Nephron (organoid): ENCODE results near the gene RASSF6.
A peak's percentile ranks its signal among the peaks of the same experiment; 100 is the strongest.
"Not testable (repeated sequence)": the region's sequence is repeated elsewhere in the genome, so short reads cannot be mapped to it uniquely, and the experiment has no call there.

Source experiments
- H3K27ac Mint-ChIP-seq, 3 experiments: 2 replicates each; pipeline ENCODE4 v1.8.0; 2020; ENCODE audit warnings: mixed read lengths in 3 of 3, mild to moderate bottlenecking in 2 of 3, moderate library complexity in 1 of 3
- H3K27me3 Mint-ChIP-seq: 2 replicates; pipeline ENCODE4 v1.8.0; 2021; ENCODE audit warnings: low read depth, mild to moderate bottlenecking, moderate library complexity, mixed read lengths
- H3K36me3 Mint-ChIP-seq: 2 replicates; pipeline ENCODE4 v1.8.0; 2020; ENCODE audit warnings: low read depth, mixed read lengths
- H3K4me1 Mint-ChIP-seq: 2 replicates; pipeline ENCODE4 v1.8.0; 2020; ENCODE audit warnings: mixed read lengths
- H3K4me3 Mint-ChIP-seq, 3 experiments: 2 replicates each; pipeline ENCODE4 v1.8.0; 2020; ENCODE audit warnings: mild to moderate bottlenecking in 3 of 3, mixed read lengths in 3 of 3, moderate library complexity in 2 of 3
- H3K9me3 Mint-ChIP-seq: 2 replicates; pipeline ENCODE4 v1.8.0; 2020; ENCODE audit warnings: mixed read lengths
- TF ChIP-seq, protein P1 (sequence below), 3 experiments: fragments of 200-600 bp; sonication (generic); IDR thresholded peaks; one replicate each; pipeline ENCODE4 v1.5.0; 2021; ENCODE audit warnings: antibody characterized with exemption in 3 of 3; ENCODE audit not compliant: unreplicated experiment in 3 of 3

RASSF6 gene

DNA sequence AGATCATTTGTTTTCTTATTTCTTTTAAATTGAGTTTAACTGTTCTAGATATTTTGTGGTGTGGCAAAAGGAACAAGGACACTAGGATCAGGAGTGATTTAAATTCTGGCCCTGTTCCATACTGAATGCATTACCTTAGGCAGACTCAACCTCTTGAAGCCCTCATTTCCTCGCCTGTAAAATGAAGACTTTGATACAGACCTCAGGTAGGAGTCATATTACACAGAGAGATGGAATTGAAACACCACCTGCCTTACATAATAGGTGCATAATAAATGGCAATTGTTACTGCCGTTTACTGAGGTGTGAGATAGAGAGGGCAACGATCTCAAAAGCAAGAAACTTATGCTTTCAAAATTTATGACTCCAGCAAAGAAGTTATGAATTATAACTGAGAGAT lies 28.2 kb upstream of the RASSF6 start:
- Mint-ChIP-seq H3K36me3 (no peaks in the 10 kb centered on the region), H3K27me3 (no peaks in the 10 kb centered on the region), H3K9me3 (peaks cover 3% of the 10 kb centered on the region), H3K27ac (no peak overlapping the region), H3K4me1 (no peaks in the 10 kb centered on the region), H3K4me3 (no peak overlapping the region)
- TF ChIP-seq, protein P1, sequence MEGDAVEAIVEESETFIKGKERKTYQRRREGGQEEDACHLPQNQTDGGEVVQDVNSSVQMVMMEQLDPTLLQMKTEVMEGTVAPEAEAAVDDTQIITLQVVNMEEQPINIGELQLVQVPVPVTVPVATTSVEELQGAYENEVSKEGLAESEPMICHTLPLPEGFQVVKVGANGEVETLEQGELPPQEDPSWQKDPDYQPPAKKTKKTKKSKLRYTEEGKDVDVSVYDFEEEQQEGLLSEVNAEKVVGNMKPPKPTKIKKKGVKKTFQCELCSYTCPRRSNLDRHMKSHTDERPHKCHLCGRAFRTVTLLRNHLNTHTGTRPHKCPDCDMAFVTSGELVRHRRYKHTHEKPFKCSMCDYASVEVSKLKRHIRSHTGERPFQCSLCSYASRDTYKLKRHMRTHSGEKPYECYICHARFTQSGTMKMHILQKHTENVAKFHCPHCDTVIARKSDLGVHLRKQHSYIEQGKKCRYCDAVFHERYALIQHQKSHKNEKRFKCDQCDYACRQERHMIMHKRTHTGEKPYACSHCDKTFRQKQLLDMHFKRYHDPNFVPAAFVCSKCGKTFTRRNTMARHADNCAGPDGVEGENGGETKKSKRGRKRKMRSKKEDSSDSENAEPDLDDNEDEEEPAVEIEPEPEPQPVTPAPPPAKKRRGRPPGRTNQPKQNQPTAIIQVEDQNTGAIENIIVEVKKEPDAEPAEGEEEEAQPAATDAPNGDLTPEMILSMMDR (IDR thresholded peaks at IDR 0.05; ENCODE audit: unreplicated experiment in 3 of 3) = no peak

DNA sequence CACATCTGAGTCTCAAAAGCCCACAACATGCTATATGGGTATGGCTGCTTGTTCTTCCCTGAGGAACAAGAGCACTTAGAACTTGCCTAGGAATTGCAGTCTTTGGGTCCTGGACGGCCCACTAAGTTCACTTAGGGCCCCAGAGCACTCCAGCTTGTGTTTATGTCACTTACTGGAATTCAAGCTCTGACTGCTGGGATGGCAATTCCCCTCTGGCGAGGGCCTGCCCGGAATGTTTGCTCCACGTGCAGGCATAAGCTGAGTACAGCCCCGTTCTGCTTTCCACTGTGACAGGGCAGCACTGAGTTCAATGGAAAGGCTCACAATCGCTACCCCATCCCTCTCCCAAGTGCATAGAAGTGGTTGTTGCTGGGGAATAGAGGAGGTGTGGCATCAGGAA lies 25.9 kb upstream of the RASSF6 start:
- Mint-ChIP-seq H3K4me1 (no peaks in the 10 kb centered on the region), H3K4me3 (no peak overlapping the region), H3K27me3 (no peaks in the 10 kb centered on the region), H3K27ac (no peak overlapping the region), H3K9me3 (peaks cover 3% of the 10 kb centered on the region), H3K36me3 (no peaks in the 10 kb centered on the region)
- TF ChIP-seq, protein P1 (IDR thresholded peaks at IDR 0.05; ENCODE audit: unreplicated experiment in 3 of 3) = no peak

DNA sequence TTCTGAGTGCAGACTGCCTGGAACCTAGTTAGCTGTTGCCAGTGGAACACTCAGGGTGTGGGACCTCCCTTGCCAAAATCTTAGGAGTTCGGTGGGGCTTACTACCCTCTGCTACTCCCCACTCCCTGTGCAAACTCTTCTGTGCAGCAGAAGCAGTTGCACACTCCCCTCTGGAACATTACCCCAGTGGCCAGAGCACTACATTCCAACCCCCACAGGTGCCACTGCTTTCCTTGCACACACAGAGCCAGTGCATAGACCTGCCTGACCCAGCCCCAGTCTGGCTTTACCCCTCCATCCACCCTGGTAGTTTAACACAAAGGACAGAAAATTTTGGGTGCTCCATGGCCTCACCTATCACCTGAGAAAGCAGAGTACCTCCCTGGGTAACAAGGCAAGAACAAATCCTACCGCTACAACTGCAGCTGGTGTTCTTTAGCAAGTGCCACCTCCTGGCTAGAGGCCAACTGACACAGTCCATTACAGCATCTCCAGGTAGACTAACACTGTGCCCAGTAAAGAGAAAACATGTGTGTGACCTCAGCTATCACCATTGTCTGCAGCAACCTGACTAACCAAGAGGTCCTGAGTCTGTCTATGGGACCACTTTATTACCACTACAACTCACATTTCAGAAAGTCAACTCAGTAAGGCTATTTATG lies 11.5 kb upstream of the RASSF6 start:
- TF ChIP-seq, protein P1 (IDR thresholded peaks at IDR 0.05; ENCODE audit: unreplicated experiment in 3 of 3) = no peak
- no peak overlapping the region for H3K27ac Mint-ChIP-seq
- no peaks in the 10 kb centered on the region for H3K4me1 Mint-ChIP-seq

DNA sequence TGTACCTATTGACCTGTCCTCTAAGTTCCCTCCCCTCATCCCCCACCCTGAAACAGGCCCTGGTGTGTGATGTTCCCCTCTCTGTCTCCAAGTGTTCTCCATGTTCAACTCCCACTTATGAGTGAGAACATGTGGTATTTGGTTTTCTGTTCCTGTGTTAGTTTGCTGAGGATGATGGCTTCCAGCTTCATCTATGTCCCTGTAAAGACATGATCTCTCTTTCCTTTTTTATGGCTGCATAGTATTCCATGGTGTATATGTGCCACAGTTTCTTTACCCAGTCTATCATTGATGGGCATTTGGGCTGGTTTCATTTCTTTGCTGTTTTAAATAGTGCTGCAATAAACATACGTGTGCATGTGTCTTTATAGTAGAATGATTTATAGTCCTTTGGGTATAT lies 8.6 kb upstream of the RASSF6 start:
- not testable (repeated sequence) for H3K27ac Mint-ChIP-seq, H3K27me3 Mint-ChIP-seq, H3K4me3 Mint-ChIP-seq, H3K4me1 Mint-ChIP-seq, H3K36me3 Mint-ChIP-seq, H3K9me3 Mint-ChIP-seq

More for the DNA sequence above, 11.5 kb upstream of the RASSF6 start:
- Mint-ChIP-seq H3K9me3 (no peaks in the 10 kb centered on the region), H3K27me3 (peaks cover 5% of the 10 kb centered on the region), H3K36me3 (no peaks in the 10 kb centered on the region), H3K4me3 (no peak overlapping the region)

DNA sequence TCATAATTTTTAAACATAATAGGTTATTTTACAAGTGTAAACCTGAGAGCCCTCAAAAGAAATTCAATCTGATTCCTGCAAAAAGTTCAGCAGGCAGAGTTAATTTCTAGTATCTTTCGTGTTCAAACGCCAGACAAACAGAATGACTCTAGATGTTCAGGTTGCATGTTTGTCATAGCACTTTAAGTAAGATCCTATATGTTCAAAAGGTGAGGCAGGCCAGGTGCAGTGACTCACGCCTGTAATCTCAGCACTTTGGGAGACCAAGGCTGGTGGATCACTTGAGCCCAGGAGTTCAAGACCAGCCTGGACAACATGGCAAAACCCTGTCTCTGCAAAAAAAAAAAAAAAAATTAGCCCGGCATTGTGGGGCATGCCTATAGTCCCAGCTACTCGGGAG lies 1.1 kb upstream of the RASSF6 start:
- no peak overlapping the region for H3K4me3 Mint-ChIP-seq
- H3K36me3 Mint-ChIP-seq = no peaks in the 10 kb centered on the region
- no peaks in the 10 kb centered on the region for H3K9me3 Mint-ChIP-seq
- H3K27ac Mint-ChIP-seq = peak overlapping the region in 1 of 3 experiments; percentile 93
- H3K4me1 Mint-ChIP-seq = peaks cover 18% of the 10 kb centered on the region
- TF ChIP-seq, protein P1 (IDR thresholded peaks at IDR 0.05; ENCODE audit: unreplicated experiment in 3 of 3) = no peak
- H3K27me3 Mint-ChIP-seq = peaks cover 15% of the 10 kb centered on the region

DNA sequence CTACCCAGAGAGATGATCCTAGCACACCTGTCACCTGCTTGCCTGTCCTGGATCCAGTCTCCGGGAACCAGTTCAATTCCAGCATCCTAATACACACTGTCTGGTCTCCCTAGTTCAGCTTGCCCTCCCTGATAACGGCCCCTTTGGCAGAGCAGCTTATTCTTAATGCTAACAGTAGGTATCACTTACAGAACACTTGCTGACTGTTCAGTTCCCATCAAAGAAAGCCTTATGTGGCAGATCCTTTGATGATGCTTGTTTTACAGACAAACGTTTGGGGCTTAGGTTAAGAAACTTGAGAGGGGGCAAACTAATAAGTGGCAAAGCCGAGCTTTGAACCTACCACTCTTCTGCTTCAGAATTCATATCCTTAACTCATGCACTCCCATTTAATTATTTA lies 890 bp downstream of the RASSF6 start:
- H3K9me3 Mint-ChIP-seq = no peaks in the 10 kb centered on the region
- no peak overlapping the region for H3K27ac Mint-ChIP-seq
- H3K4me1 Mint-ChIP-seq = peaks cover 18% of the 10 kb centered on the region
- peaks cover 15% of the 10 kb centered on the region for H3K27me3 Mint-ChIP-seq
- H3K4me3 Mint-ChIP-seq = peak overlapping the region in 1 of 3 experiments; percentile 11
- TF ChIP-seq, protein P1 (IDR thresholded peaks at IDR 0.05; ENCODE audit: unreplicated experiment in 3 of 3) = no peak
- H3K36me3 Mint-ChIP-seq = no peaks in the 10 kb centered on the region
